HG03469 (cell line): ENCODE measurements around the gene TLR6.
"Not testable (repeated sequence)": the region's sequence is repeated elsewhere in the genome, so short reads cannot be mapped to it uniquely, and the experiment has no call there.

Experiments
- ATAC-seq: cut with Tn5 transposase; IDR thresholded peaks from one replicate; pipeline ENCODE4 v1.9.1; 2021; ENCODE audit warnings: mild to moderate bottlenecking, moderate library complexity, moderate number of reproducible peaks; ENCODE audit not compliant: unreplicated experiment

Gene TLR6

DNA sequence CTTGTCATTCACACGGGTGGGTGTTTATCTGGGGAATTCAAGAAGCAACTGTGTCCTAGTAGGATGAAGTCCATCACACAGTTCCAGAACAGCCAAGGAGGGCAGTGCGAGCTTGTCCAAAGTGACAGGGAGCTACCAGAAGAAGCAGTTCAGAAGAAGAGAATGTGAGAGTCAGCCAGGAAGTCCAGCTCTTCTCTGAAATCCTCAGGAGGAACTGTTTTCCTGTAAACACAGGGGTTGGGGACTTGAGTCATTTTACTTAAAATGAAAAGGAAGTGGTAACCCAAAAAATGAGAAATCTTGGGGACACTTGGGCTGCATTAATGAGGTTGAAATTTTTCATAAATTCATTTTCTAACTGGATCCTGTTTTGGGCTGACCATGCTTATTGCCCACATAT lies 65.6 kb downstream of the TLR6 start:
- ATAC-seq = no peak

- ATAC-seq = no peak
Observed at GRCh38 chr4:38788317-38788716, 68.3 kb downstream of the TLR6 start.

DNA sequence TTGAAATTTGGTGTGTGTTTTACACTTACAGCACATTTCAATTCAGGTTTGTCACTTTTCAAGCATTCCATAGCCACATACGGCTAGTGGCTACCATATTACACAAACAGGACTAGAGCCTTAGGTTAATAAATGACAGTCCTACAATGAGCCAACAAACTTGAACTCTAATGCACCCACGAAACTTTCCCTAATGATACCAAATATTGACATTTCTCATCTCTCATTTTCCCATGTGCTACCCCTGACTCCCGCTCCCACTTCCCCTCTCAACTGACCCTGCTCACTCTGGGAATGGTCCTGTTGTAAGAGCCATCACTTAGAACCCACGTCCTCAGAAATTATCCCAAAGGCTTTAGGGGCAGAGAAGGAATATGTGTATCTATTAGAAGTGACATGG lies 68.9 kb downstream of the TLR6 start:
- no peak for ATAC-seq

DNA sequence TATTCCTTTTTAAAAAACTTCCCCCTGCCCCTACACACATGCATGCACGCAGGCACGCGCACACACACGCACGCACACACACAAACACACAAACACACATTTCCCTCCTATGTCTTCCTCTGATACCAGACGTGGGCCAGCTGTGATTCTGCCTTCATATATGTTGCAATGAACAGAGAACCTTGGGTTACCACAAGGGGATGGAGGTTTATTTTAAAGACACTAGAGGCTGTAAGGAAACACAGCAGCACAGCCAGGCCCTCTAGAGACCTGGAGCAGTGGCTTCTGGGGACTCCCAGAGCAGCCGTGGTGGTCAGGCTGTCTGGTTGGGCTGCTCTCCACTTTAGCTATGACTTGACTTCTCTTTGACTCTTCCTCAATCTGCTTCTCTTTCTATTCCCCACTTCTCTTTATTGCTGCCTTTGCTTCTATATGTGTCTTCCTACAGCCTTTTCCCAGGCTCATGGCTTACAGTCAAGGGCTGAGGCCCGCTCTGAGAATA lies 70.7 kb downstream of the TLR6 start:
- peak; percentile 42 for ATAC-seq

DNA sequence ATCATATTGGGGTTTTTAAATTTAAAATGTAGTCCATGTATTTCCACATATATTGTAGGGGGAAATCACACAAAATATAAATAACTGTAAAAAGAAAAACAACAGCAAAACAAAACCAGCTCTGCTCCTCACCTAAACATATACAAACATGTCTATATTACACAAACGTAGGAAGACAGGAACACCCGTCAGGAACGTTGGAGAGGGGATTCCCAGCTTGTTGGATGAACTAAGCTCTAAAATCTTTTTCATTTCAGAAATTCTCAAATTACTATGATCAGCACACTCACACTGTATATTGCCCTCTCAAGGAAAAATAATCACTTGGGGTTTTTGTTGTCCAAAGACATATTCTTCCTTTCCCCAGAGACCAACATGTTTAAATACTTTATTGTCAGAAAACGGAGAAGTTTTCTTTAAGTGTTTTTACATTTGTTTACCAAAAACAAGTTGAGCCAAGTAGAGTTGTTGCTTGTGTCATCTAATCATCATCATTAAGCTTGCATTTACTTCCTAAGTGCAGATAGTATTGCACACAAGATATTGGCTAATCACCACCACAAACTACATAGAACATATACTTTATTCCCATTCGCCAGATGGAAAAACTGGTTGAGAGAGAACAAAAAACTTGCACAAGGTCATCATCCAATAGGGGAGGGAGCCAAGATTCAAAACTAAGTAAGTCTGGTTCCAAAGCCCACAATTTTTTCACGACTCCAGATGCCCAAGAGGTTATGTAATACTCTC lies 71.4 kb downstream of the TLR6 start:
- no peak for ATAC-seq

DNA sequence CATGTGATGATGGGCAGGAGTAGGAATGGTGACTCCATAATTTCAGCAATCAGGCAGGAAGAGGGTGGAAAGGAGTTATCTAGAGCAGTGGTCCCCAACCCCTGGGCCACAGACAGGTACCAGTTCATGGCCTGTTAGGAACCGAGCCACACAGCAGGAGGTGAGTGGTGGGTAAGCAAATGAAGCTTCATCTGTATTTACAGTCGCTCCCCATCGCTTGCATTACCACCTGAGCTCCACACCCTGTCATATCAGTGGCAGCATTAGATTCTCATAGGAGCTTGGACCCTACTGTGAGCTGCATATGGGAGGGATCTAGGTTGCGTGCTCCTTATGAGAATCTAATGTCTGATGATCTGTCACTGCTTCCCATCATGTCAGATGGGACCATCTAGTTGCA lies 72.5 kb downstream of the TLR6 start:
- no peak for ATAC-seq

DNA sequence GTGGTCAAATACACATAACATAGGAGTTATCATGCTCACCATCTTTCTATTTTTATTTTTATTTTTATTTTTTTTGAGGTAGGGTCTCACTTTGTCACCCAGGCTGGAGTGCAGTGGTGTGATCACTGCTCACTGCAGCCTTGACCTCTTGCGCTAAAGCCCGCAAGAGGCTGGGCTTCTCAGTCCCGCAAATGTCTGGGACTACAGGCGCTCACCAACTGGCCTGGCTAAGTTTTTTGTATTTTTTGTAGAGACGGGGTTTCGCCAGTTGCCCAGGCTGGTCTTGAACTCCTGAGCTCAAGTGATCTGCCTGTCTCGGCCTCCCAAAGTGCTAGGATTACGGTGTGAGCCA lies 73.5 kb downstream of the TLR6 start:
- no peak for ATAC-seq

DNA sequence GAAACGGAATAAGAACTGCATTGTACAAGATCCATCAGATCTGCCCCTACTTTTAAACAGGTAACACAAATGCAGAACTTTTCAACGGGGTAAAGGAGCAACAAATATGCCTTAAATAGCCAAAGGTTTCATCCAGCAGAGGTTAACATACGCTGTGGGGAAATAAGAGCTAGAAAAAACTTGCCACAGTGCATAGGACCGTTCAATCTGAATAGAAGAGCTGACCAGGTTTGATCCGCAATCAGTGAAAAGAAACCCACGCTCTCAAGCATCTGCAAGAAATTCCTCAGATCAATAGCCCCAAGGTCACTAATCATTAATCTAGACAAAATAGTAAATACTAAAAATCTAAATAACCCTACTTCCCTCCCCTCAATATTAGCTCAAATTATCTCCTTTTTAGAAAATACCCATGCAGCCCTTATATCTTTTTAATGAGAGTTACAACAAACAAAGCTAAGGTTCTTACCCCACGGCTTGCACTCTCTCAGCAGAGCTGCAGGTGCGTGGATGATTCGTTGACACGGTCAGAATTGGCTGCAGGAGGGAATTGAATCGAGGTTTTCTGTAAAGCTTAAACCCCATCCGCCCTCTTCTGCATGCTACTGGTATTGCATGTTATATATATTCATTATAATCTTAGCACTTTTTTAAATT lies 74.0 kb downstream of the TLR6 start, which contains the start of gene TLR10:
TSS of gene TLR10 (minus strand) at position 539 of the 657 bp plus-strand sequence. CDS start 7,400 bp downstream, outside the sequence.
- ATAC-seq = peak; percentile 37

DNA sequence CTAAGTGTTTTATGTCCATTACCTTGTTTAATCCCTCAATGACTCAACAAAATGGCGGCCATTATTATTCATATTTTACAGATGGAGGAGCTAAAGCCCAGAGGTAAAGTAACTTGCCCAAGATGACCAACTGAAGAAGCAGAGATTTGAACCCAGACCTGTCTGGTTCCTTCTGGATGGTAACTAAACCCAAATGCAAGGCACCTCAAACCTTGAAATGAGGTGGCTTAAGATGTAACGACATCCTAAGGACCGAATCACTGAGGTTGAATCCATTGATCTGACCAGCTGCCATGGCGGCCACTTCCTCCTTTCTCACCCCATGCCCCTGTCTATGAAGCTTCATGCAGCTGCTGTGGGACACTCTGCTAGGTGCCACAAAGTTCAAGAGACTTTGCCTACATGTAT lies 74.8 kb downstream of the TLR6 start:
- no peak for ATAC-seq

- ATAC-seq = no peak
Observed at GRCh38 chr4:38780833-38781484, 75.7 kb downstream of the TLR6 start.

DNA sequence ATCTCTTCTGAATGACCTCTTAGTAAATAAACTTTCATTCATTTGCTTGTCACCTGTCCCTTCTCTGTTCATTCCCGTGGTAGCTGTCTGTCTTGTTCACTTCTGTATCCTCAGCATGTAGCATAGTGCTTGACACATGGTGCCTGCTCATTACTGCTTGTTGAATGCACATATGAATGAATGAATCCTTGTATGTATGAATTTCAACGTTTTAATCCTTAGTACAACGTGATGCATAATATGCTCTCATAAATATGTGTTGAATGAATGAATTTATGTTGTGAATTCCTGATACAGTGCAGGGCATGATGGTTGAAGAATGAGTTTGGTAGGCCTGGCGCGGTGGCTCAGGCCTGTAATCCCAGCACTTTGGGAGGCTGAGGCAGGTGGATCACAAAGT lies 76.8 kb downstream of the TLR6 start:
- ATAC-seq = no peak

- ATAC-seq = not testable (repeated sequence)
Observed at GRCh38 chr4:38777925-38778324, 78.7 kb downstream of the TLR6 start.

DNA sequence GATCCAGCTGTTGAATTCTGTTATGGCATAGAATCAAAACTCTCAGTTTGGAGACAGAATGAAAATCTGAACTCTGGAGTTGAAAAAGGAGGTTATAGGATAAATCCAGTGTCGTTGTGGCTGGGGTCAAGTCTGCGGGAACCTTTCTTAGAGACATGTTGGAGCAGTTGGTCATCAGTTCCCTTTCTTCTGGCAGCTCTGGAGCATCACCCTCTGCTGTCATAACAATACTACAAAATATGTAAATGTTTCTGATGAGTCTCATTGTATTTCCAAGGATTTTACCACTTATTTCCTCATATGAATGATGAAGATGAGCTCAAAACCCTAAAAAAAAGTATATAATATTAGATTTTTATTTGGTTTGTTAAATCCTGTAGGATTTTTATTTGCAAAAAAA lies 81.3 kb downstream of the TLR6 start:
- no peak for ATAC-seq

DNA sequence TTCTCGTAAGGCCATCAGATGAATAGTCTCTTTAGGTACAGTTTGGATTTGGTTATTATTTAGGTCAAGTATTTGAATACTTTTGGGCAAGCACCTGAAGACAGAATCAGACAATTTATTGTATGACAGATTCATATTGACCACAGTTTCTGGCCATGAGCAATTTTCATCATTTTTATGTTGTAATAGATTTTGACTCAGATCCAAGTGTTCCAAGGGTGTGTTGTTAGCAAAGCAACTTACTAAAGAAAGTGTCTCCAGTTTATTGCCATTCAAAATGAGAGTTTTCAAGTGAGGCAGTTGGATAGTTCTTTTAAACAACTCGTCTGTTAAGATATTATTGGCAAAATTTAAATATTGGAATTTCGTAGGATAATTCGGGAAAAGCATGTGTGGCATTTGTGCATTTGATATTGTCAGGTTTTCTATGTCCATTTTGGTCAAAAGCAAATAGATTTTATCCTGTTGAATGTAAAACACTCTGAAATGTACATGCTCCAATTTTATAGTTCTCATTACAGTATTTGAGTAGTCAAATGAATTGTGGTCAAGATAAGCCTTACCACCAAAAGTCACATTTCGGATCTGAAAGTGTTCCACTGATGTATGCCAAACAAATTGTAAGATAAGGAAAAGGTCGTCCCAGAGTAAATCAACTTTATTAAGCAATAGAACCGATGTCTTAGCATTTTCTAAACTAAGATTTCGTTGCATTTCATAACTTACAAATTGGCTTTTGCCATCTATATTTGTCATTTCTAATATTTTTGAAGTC lies 82.2 kb downstream of the TLR6 start:
- no peak for ATAC-seq
